Loucy (cell line): Measurements from ENCODE around the gene SOX13.

Source experiments
- H2AFZ ChIP-seq: fragments of 200-600 bp; sonication (generic); 2 replicates; pipeline ENCODE4 v1.6.0; 2016; ENCODE audit warnings: antibody characterized with exemption, mild to moderate bottlenecking, low read length, moderate library complexity
- H3F3A ChIP-seq: fragments of 200-600 bp; 2 replicates; pipeline ENCODE4 v1.6.0; 2016; ENCODE audit warnings: antibody characterized with exemption, low read depth, mild to moderate bottlenecking
- H3K27me3 ChIP-seq: fragments of 200-600 bp; sonication (generic); 2 replicates; pipeline ENCODE4 v1.6.1; 2014; ENCODE audit warnings: low read length, mild to moderate bottlenecking; ENCODE audit not compliant: insufficient read depth, poor library complexity, severe bottlenecking
- H3K36me3 ChIP-seq: fragments of 200-600 bp; sonication (generic); 2 replicates; pipeline ENCODE4 v1.6.1; 2016; ENCODE audit warnings: low read length; ENCODE audit not compliant: insufficient read depth
- H3K4me1 ChIP-seq: fragments of 200-600 bp; sonication (generic); 2 replicates; pipeline ENCODE4 v1.5.1; 2014; ENCODE audit warnings: low read length, mild to moderate bottlenecking; ENCODE audit not compliant: insufficient read depth, poor library complexity, severe bottlenecking
- H3K4me2 ChIP-seq: fragments of 200-600 bp; sonication (generic); 2 replicates; pipeline ENCODE4 v1.6.0; 2014; ENCODE audit warnings: antibody characterized with exemption, low read length, low read depth, mild to moderate bottlenecking; ENCODE audit not compliant: poor library complexity, severe bottlenecking
- H3K4me3 ChIP-seq: fragments of 200-600 bp; sonication (generic); 2 replicates; pipeline ENCODE4 v1.5.1; 2014; ENCODE audit warnings: low read length, mild to moderate bottlenecking, mixed read lengths; ENCODE audit not compliant: poor library complexity, severe bottlenecking
- H3K79me2 ChIP-seq: fragments of 200-600 bp; sonication (generic); 2 replicates; pipeline ENCODE4 v1.6.1; 2014; ENCODE audit warnings: low read length; ENCODE audit not compliant: insufficient read depth
- H3K9ac ChIP-seq: fragments of 200-600 bp; sonication (generic); 2 replicates; pipeline ENCODE4 v1.6.0; 2014; ENCODE audit warnings: mild to moderate bottlenecking, low read depth, low read length, moderate library complexity; ENCODE audit not compliant: poor library complexity, severe bottlenecking
- H3K9me2 ChIP-seq: fragments of 200-600 bp; sonication (generic); replicated peaks from 2 replicates; pipeline ENCODE4 v1.6.1; 2016; ENCODE audit warnings: low read depth, low read length, mixed read lengths
- H3K9me3 ChIP-seq: fragments of 200-600 bp; sonication (generic); 2 replicates; pipeline ENCODE4 v1.6.1; 2014; ENCODE audit warnings: mild to moderate bottlenecking, antibody characterized with exemption, low read length, low read depth; ENCODE audit not compliant: insufficient read depth
- H4K20me1 ChIP-seq: fragments of 200-600 bp; sonication (generic); 2 replicates; pipeline ENCODE4 v1.6.0; 2014; ENCODE audit warnings: antibody characterized with exemption, low read length, mild to moderate bottlenecking; ENCODE audit not compliant: insufficient read depth, poor library complexity, severe bottlenecking
- CTCF ChIP-seq: fragments of 200-600 bp; sonication (generic); conservative IDR thresholded peaks from 2 replicates; pipeline ENCODE4 v1.5.1; 2014; ENCODE audit warnings: mild to moderate bottlenecking, antibody characterized with exemption, low read length
- EZH2phosphoT487 ChIP-seq: fragments of 200-600 bp; IDR thresholded peaks from 2 replicates; pipeline ENCODE4 v1.6.1; 2018; ENCODE audit warnings: antibody characterized with exemption, mild to moderate bottlenecking, moderate library complexity, borderline replicate concordance

SOX13 gene

DNA sequence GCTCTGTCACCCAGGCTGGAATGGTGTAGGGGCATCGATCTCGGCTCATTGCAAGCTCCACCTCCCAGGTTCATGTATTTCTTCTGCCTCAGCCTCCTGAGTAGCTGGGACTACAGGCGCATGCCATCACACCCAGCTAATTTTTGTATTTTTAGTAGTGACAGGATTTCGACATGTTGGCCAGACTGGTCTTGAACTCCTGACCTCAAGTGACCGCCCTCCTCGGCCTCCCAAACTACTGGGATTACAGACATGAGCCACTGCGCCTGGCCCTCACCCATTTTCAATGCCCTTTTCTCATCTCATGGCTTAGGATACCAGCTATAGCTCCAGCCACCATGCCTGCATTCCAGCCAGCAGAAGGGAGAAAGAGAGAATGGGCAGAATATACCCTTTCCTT is 12.9 kb upstream of the SOX13 start:
- Histone ChIP-seq H3F3A (no peaks in the 10 kb centered on the region), H3K9me3 (no peaks in the 10 kb centered on the region), H3K4me3 (no peak overlapping the region), H3K9me2 (no peaks in the 10 kb centered on the region), H3K27me3 (no peaks in the 10 kb centered on the region), H3K36me3 (no peaks in the 10 kb centered on the region), H3K4me2 (no peak overlapping the region), H3K9ac (no peak overlapping the region), H2AFZ (0 out of 2 replicates have a peak overlapping the region, but pooled peaks have one; percentile 38), H4K20me1 (no peaks in the 10 kb centered on the region), H3K79me2 (no peaks in the 10 kb centered on the region), H3K4me1 (peaks cover 3% of the 10 kb centered on the region)
- no peak for TF ChIP-seq EZH2phosphoT487
- TF ChIP-seq CTCF: no peak

DNA sequence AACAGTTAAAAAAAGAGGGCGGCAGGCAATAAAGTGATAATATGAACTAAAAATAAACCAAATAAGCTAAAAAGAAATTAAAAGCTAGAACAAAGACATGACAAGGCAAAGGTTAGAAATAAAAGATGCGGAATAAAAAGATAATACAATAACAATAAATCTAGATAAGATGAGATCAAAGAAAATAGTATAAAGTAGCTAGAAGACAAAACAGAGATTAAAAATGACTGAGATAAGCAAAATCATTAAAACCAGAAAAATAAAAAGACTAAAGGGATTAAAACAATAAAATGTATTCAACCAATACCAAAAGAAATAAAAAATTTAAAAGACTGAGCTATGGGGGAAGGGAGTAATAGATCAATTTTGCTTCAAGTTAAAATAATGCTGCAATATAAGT is 10.8 kb upstream of the SOX13 start:
- Histone ChIP-seq H2AFZ (no peak overlapping the region), H3K36me3 (no peaks in the 10 kb centered on the region), H3F3A (no peaks in the 10 kb centered on the region), H3K9me2 (no peaks in the 10 kb centered on the region), H4K20me1 (no peaks in the 10 kb centered on the region), H3K4me3 (no peak overlapping the region), H3K4me2 (no peak overlapping the region), H3K9ac (no peak overlapping the region), H3K79me2 (no peaks in the 10 kb centered on the region), H3K9me3 (no peaks in the 10 kb centered on the region), H3K27me3 (no peaks in the 10 kb centered on the region), H3K4me1 (peaks cover 12% of the 10 kb centered on the region)
- TF ChIP-seq EZH2phosphoT487 (no peak), CTCF (no peak)

DNA sequence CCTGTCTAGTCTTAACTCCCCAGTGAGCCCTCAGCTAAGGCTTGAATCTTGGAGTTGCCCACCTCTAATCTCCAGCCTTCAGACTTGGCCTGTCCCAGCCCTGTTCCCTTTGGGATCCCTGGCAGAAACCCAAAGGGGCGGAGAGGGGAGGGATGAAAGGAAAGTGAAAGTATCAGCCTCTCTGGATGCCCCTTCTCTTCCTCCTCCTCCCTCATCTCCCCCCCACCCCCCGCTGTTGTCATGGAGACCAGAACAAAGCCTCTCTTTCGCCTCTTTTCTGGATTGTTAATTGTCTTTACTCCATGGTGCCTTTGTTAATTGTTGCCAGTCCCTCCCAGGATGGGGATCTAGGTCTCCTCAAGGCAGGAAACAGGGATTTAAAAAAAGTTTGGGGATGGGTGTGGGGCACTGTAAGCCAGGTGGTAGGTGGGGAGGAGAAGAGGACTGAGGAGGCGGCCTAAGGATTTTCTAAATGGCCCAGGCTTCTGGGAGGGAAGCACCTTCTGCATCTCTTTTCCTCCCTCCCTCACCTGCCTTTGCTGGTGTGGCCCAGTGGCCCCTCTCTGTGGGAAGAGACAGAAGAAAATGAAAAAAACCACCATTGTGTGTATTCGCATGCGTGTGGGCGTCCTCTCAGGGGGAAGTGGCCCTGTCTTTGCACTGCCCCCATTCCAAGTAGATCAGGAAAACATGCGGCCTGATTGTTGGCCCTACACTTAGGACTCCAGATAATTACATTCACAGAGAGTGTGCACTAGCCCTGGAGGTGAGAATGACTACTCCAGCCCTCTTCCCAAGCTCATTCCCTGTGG is 7.5 kb upstream of the SOX13 start:
- H3K4me3 ChIP-seq: peak overlapping the region; percentile 19
- peak overlapping the region; percentile 33 for H3K4me2 ChIP-seq

More for the DNA sequence above, 7.5 kb upstream of the SOX13 start:
- no peaks in the 10 kb centered on the region for H3K36me3 ChIP-seq
- H4K20me1 ChIP-seq: no peaks in the 10 kb centered on the region
- H3K9me2 ChIP-seq: no peaks in the 10 kb centered on the region
- H3K9ac ChIP-seq: no peak overlapping the region
- peak overlapping the region; percentile 75 for H2AFZ ChIP-seq
- H3K27me3 ChIP-seq: no peaks in the 10 kb centered on the region
- H3K79me2 ChIP-seq: no peaks in the 10 kb centered on the region
- no peaks in the 10 kb centered on the region for H3F3A ChIP-seq
- H3K4me1 ChIP-seq: peaks cover 12% of the 10 kb centered on the region
- H3K9me3 ChIP-seq: no peaks in the 10 kb centered on the region
- no peak for TF ChIP-seq CTCF
- no peak for TF ChIP-seq EZH2phosphoT487
